Omental fat pad (tissue), 4 donors: ENCODE results near the gene CSTF3. TPM values are rescaled to one million over a fixed set of nuclear protein-coding genes. Genes with fewer than 3 reads are reported as not detected.

Experiments used
- ATAC-seq: fragments of 150-250 bp; one replicate; pipeline ENCODE4 v1.9.1; 2016; ENCODE audit warnings: mild to moderate bottlenecking, moderate library complexity; ENCODE audit not compliant: low FRiP score
- DNase-seq: peaks from one replicate; pipeline ENCODE4 v3.0.0-alpha.2; 2019; ENCODE audit warnings: low spot score
- CTCF ChIP-seq, 3 donors: fragments of 450-650 bp; IDR thresholded peaks; one replicate each; pipeline ENCODE4 v1.5.1; 2016 to 2017; ENCODE audit warnings: antibody characterized with exemption in 3 of 3, mild to moderate bottlenecking in 3 of 3, moderate library complexity in 2 of 3
- total RNA-seq, 4 donors: library from RNA; depleted of rRNA; stranded (reverse); fragments of >200 nt; gene quantifications; one replicate each; pipeline ENCODE4 v1.1.0, GENCODE V29; 2016

The CSTF3 gene
- total RNA-seq, result 10 to 100 TPM in 2 of 4 donors, 1 to 10 TPM in 2; 7.9 to 22.1 (median 11.4) TPM

- peak in 2 of 3 donors; percentile 17 to 54 for TF ChIP-seq CTCF (IDR thresholded peaks at IDR 0.05)
- peak; percentile 99 for ATAC-seq
- peak; percentile 100 for DNase-seq
Measured at GRCh38 chr11:33161120-33162005, at the start of gene CSTF3. TSS of gene CSTF3 (minus strand) at chr11:33161480. CDS start at chr11:33161325, 155 bp downstream.

GRCh38 chr11:33208150-33208549, 46.9 kb upstream of the CSTF3 start:
- no peak for DNase-seq
- no peak for TF ChIP-seq CTCF (IDR thresholded peaks at IDR 0.05)
- ATAC-seq, result no peak

GRCh38 chr11:33207408-33207985, 46.2 kb upstream of the CSTF3 start:
- TF ChIP-seq CTCF (IDR thresholded peaks at IDR 0.05), result no peak
- peak; percentile 86 for ATAC-seq

GRCh38 chr11:33197915-33198727, 36.8 kb upstream of the CSTF3 start:
- ATAC-seq, result peak; percentile 30
- TF ChIP-seq CTCF (IDR thresholded peaks at IDR 0.05), result no peak
- DNase-seq, result no peak

More at GRCh38 chr11:33207408-33207985, 46.2 kb upstream of the CSTF3 start:
- DNase-seq, result no peak

- ATAC-seq, result no peak
- no peak for TF ChIP-seq CTCF (IDR thresholded peaks at IDR 0.05)
- no peak for DNase-seq
Measured at GRCh38 chr11:33195462-33196173, 34.3 kb upstream of the CSTF3 start.

GRCh38 chr11:33194455-33194854, 33.2 kb upstream of the CSTF3 start:
- TF ChIP-seq CTCF (IDR thresholded peaks at IDR 0.05), result no peak
- no peak for ATAC-seq
- DNase-seq, result no peak
